ENCODE results near the gene PCDHGB4.

DNA sequence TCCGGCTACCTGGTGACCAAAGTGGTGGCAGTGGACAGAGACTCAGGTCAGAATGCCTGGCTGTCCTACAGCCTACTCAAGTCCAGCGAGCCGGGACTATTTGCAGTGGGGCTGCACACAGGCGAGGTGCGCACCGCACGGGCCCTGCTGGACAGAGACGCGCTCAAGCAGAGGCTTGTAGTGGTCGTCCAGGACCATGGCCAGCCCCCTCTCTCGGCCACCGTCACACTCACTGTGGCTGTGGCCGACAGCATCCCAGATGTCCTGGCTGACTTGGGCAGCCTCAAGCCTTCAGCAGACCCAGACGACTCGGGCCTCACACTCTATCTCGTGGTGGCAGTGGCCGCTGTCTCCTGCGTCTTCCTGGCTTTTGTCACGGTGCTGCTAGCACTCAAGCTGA, 30.5 kb upstream of the PCDHGB4 start:
- no peak for TF ChIP-seq CTCF (conservative IDR thresholded peaks at IDR 0.05)
- TF ChIP-seq EZH2 (IDR thresholded peaks at IDR 0.05; ENCODE audit: low read depth), result no peak

Measured in PC-9 (cell line).